ENCODE data around the gene KRCC1. TPM values are rescaled to one million over a fixed set of nuclear protein-coding genes. Genes with fewer than 3 reads are reported as not detected.

The KRCC1 gene
- total RNA-seq, 4 donors from 2014 or later: 20.0 to 29.5 (median 27.2) TPM

GRCh38 chr2:88077080-88077479 is 21.5 kb upstream of the KRCC1 start:
- Histone ChIP-seq H3K27ac (peak overlapping the region; percentile 43 to 98 (median 70)), H3K27me3 (no peaks in the 10 kb centered on the region), H3K9me3 (no peaks in the 10 kb centered on the region), H3K4me1 (peaks cover 38 to 45% of the 10 kb centered on the region in 2 donors), H3K36me3 (peaks cover 0 to 3% of the 10 kb centered on the region in 2 donors), H3K4me3 (no peak overlapping the region)
- intact Hi-C loops (cut with DNase I; ENCODE audit: low total_unique reads) (no loop called here), in situ Hi-C loops (cut with MboI; ENCODE audit: low sequenced_read_pairs in 4 of 4) (no loop called here)
- ATAC-seq (peak in 1 of 2 donors; percentile 59), DNase-seq (peak in 1 of 2 donors; percentile 37)
- no peak for TF ChIP-seq POLR2A (IDR thresholded peaks at IDR 0.05)
- TF ChIP-seq, protein P1, sequence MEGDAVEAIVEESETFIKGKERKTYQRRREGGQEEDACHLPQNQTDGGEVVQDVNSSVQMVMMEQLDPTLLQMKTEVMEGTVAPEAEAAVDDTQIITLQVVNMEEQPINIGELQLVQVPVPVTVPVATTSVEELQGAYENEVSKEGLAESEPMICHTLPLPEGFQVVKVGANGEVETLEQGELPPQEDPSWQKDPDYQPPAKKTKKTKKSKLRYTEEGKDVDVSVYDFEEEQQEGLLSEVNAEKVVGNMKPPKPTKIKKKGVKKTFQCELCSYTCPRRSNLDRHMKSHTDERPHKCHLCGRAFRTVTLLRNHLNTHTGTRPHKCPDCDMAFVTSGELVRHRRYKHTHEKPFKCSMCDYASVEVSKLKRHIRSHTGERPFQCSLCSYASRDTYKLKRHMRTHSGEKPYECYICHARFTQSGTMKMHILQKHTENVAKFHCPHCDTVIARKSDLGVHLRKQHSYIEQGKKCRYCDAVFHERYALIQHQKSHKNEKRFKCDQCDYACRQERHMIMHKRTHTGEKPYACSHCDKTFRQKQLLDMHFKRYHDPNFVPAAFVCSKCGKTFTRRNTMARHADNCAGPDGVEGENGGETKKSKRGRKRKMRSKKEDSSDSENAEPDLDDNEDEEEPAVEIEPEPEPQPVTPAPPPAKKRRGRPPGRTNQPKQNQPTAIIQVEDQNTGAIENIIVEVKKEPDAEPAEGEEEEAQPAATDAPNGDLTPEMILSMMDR (IDR thresholded peaks at IDR 0.05 in 4 of 5, conservative IDR thresholded peaks at IDR 0.05 in 1 of 5): no peak

DNA sequence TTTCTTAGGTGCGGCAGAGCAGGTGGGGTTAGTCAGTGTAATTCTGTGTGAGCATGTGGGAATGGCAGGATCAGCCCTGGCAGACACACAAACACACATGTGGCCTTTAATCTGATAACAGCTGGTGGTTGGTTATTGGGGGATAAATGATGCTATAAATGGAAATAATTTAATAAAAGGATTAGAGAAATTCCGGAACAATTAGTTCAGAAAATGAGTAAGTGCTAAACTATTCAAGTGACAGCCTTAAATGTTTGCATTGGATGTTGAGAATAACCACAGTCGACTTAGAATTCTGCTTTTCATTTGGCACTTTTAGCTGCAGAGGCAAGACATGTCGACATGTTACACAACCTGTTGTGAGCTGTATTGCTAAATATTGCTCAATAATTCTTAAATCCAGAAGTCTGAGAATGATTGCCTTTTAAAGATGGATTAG is 19.3 kb upstream of the KRCC1 start:
- H3K9me3 ChIP-seq: no peaks in the 10 kb centered on the region
- DNase-seq (no peak), ATAC-seq (peak in 1 of 2 donors; percentile 49)
- H3K4me3 ChIP-seq: no peak overlapping the region
- peak overlapping the region; percentile 44 to 98 (median 71) for H3K27ac ChIP-seq
- H3K27me3 ChIP-seq: no peaks in the 10 kb centered on the region
- intact Hi-C loops (cut with DNase I; ENCODE audit: low total_unique reads): no loop called here
- TF ChIP-seq POLR2A (IDR thresholded peaks at IDR 0.05): no peak
- TF ChIP-seq, protein P1 (IDR thresholded peaks at IDR 0.05 in 4 of 5, conservative IDR thresholded peaks at IDR 0.05 in 1 of 5): no peak
- in situ Hi-C loops (cut with MboI; ENCODE audit: low sequenced_read_pairs in 4 of 4): loop anchor here in 1 of 4 donors (25.0 kb wide), 1 partner anchor 587 kb away; no protein-coding TSS in a partner anchor
- H3K4me1 ChIP-seq: peaks cover 36 to 46% of the 10 kb centered on the region in 2 donors
- peaks cover 0 to 3% of the 10 kb centered on the region in 2 donors for H3K36me3 ChIP-seq

DNA sequence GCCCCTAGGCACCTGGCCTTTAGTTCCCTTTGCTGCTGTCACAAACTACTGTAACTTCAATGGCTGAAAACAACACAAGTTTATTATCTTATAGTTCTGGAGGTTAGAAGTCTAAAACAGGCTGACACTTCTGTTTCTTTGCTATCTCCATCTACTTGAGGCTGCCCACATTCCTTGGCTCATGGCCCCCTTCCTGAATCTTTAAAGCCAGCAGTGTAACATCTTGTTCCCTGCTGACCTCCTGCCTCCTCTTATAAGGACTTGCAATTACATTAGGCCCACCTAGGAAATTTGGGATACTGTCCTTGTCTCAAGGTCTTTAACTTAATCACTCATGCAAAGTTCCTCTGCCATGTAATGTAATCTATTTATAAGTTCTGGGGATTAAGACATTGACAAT is 18.6 kb upstream of the KRCC1 start:
- Histone ChIP-seq H3K9me3 (no peaks in the 10 kb centered on the region), H3K4me1 (peaks cover 36 to 43% of the 10 kb centered on the region in 2 donors), H3K36me3 (peaks cover 0 to 3% of the 10 kb centered on the region in 2 donors), H3K27ac (peak overlapping the region; percentile 44 to 98 (median 71)), H3K27me3 (no peaks in the 10 kb centered on the region), H3K4me3 (no peak overlapping the region)
- no peak for DNase-seq
- no peak for ATAC-seq
- intact Hi-C loops (cut with DNase I; ENCODE audit: low total_unique reads) (no loop called here), in situ Hi-C loops (cut with MboI; ENCODE audit: low sequenced_read_pairs in 4 of 4) (loop anchor here in 1 of 4 donors (25.0 kb wide), 1 partner anchor 588 kb away; no protein-coding TSS in a partner anchor)
- TF ChIP-seq, protein P1 (IDR thresholded peaks at IDR 0.05 in 4 of 5, conservative IDR thresholded peaks at IDR 0.05 in 1 of 5): no peak
- no peak for TF ChIP-seq POLR2A (IDR thresholded peaks at IDR 0.05)

- in situ Hi-C loops (cut with MboI; ENCODE audit: low sequenced_read_pairs in 4 of 4) (loop anchor here in 1 of 4 donors (25.0 kb wide), 1 partner anchor 591 kb away; no protein-coding TSS in a partner anchor), intact Hi-C loops (cut with DNase I; ENCODE audit: low total_unique reads) (no loop called here)
- Histone ChIP-seq H3K36me3 (peaks cover 0 to 3% of the 10 kb centered on the region in 2 donors), H3K27me3 (no peaks in the 10 kb centered on the region), H3K27ac (peak overlapping the region; percentile 94 to 98 (median 98)), H3K4me3 (peak overlapping the region; percentile 19 to 71 (median 44)), H3K4me1 (peaks cover 22 to 33% of the 10 kb centered on the region in 2 donors), H3K9me3 (no peaks in the 10 kb centered on the region)
- TF ChIP-seq POLR2A (IDR thresholded peaks at IDR 0.05): no peak
- TF ChIP-seq, protein P1 (IDR thresholded peaks at IDR 0.05 in 4 of 5, conservative IDR thresholded peaks at IDR 0.05 in 1 of 5): no peak
- DNase-seq (no peak), ATAC-seq (no peak)
These were observed 15.8 kb upstream of the KRCC1 start for GRCh38 chr2:88071365-88071764.
